GM12878 (cell line): ENCODE measurements around the gene BCL11A. TPM values are rescaled to one million over a fixed set of nuclear protein-coding genes. Genes with fewer than 3 reads are reported as not detected.

ENCODE experiments used
- ATAC-seq: fragments of 200-7000 bp; cut with Tn5 transposase; 3 replicates; pipeline ENCODE4 v1.9.1; 2020; ENCODE audit warnings: mild to moderate bottlenecking, moderate library complexity
- Bru-seq: library from RNA; stranded (reverse); fragments of 400-500 nt; gene quantifications from one replicate; lab custom pipeline; 2021; lab: Mats Ljungman, UMichigan
- BruChase-seq, 2 experiments: library from RNA; stranded (reverse); fragments of 400-500 nt; gene quantifications; one replicate each; lab custom pipeline; 2021; lab: Mats Ljungman, UMichigan
- BruUV-seq: library from RNA; stranded (reverse); fragments of 400-500 nt; replicated peaks from 2 replicates; lab custom pipeline; 2021; lab: Mats Ljungman, UMichigan
- CTCF ChIA-PET: fragments of 300-600 bp; sonication (Branson Sonifier 250); formaldehyde crosslinking; extraction: SDS; loops from one replicate; lab custom pipeline; 2021; ENCODE audit warnings: inconsistent platforms; lab: Yijun Ruan, JAX
- POLR2A ChIA-PET: fragments of 350-600 bp; formaldehyde crosslinking; extraction: SDS; loops from one replicate; lab custom pipeline; 2021; ENCODE audit warnings: inconsistent platforms; lab: Charles Lee
- RAD21 ChIA-PET: fragments of 300-600 bp; sonication (Branson Sonifier 250); formaldehyde crosslinking; loops from one replicate; lab custom pipeline; 2023; ENCODE audit warnings: antibody characterized with exemption; ENCODE audit not compliant: unreplicated experiment; lab: Charles Lee
- SMC1A ChIA-PET: fragments of 300-600 bp; sonication (Branson Sonifier 250); formaldehyde crosslinking; loops from one replicate; lab custom pipeline; 2023; ENCODE audit not compliant: unreplicated experiment, uncharacterized antibody; lab: Charles Lee
- DNase-seq: peaks from one replicate; pipeline ENCODE4 v3.0.0-alpha.2; 2011; ENCODE audit warnings: low read depth, low spot score
- FAIRE-seq: peaks from 3 replicates; lab custom pipeline; 2011; peaks lifted over from hg19 to GRCh38; lab: Jason Lieb, UNC
- H2AFZ ChIP-seq: 2 replicates; pipeline ENCODE4 v1.6.0; 2011; ENCODE audit warnings: low read depth, low read length, control low read depth; ENCODE audit not compliant: control insufficient read depth
- H3K27ac ChIP-seq: 2 replicates; pipeline ENCODE4 v1.5.1; 2011; ENCODE audit warnings: control low read depth; ENCODE audit not compliant: control insufficient read depth, insufficient read depth
- H3K27me3 ChIP-seq, 2 experiments: replicated peaks in 1 of 2; 2 replicates each; pipeline versions ENCODE4 v1.6.0 to v1.6.1; 2011; ENCODE audit warnings: low read length in 1 of 2; ENCODE audit not compliant: control insufficient read depth in 2 of 2, insufficient read depth in 2 of 2
- H3K36me3 ChIP-seq, 2 experiments: 2 replicates each; pipeline ENCODE4 v1.5.1; 2011; ENCODE audit warnings: low read length in 1 of 2; ENCODE audit not compliant: control insufficient read depth in 2 of 2, insufficient read depth in 2 of 2
- H3K4me1 ChIP-seq: 2 replicates; pipeline ENCODE4 v1.6.1; 2011; ENCODE audit warnings: mild to moderate bottlenecking, low read length, moderate library complexity, mixed read lengths; ENCODE audit not compliant: control insufficient read depth, insufficient read depth
- H3K4me2 ChIP-seq: 2 replicates; pipeline ENCODE4 v1.6.0; 2011; ENCODE audit warnings: control low read depth; ENCODE audit not compliant: control insufficient read depth, insufficient read depth
- H3K4me3 ChIP-seq: fragments of 200-600 bp; sonication (generic); 2 replicates; pipeline ENCODE4 v1.5.1; 2016
- H3K79me2 ChIP-seq: 2 replicates; pipeline ENCODE4 v1.6.0; 2011; ENCODE audit warnings: low read length; ENCODE audit not compliant: control insufficient read depth, insufficient read depth
- H3K9ac ChIP-seq: 2 replicates; pipeline ENCODE4 v1.8.0; 2011; ENCODE audit warnings: low read length, control low read depth, mixed read lengths; ENCODE audit not compliant: control insufficient read depth, insufficient read depth
- H3K9me3 ChIP-seq: replicated peaks from 3 replicates; pipeline ENCODE4 v1.5.1; 2011; ENCODE audit warnings: mild to moderate bottlenecking, low read length; ENCODE audit not compliant: control insufficient read depth, insufficient read depth
- H4K20me1 ChIP-seq: 2 replicates; pipeline ENCODE4 v1.6.0; 2011; ENCODE audit not compliant: control insufficient read depth, insufficient read depth
- CREB1 ChIP-seq: IDR thresholded peaks from 2 replicates; pipeline ENCODE4 v1.6.1; 2012; ENCODE audit warnings: low read depth, mild to moderate bottlenecking, inconsistent platforms
- CREM ChIP-seq: IDR thresholded peaks from 2 replicates; pipeline ENCODE4 v1.6.1; 2014; ENCODE audit warnings: antibody characterized with exemption, low read depth
- FOXK2 ChIP-seq: fragments of 450-650 bp; IDR thresholded peaks from 2 replicates; pipeline ENCODE4 v1.6.1; 2017; ENCODE audit warnings: mild to moderate bottlenecking, moderate library complexity
- HDAC6 ChIP-seq: fragments of 200-600 bp; sonication (generic); IDR thresholded peaks from one replicate; pipeline ENCODE4 v1.8.0; 2017; ENCODE audit warnings: antibody characterized with exemption; ENCODE audit not compliant: unreplicated experiment
- IKZF2 ChIP-seq, 2 experiments: fragments of 450-650 bp; IDR thresholded peaks; 2 replicates each; pipeline ENCODE4 v1.6.1; 2017; ENCODE audit warnings: mild to moderate bottlenecking in 2 of 2, moderate library complexity in 2 of 2
- JUND ChIP-seq: IDR thresholded peaks from 2 replicates; pipeline ENCODE4 v1.6.1; 2012; ENCODE audit warnings: low read depth, mild to moderate bottlenecking, low read length, improper control_type of control experiment, moderate library complexity
- NFIC ChIP-seq: IDR thresholded peaks from 2 replicates; pipeline ENCODE4 v1.6.1; 2012; ENCODE audit warnings: low read depth, mild to moderate bottlenecking, inconsistent platforms, low read length, moderate library complexity
- SMAD1 ChIP-seq: fragments of 450-650 bp; IDR thresholded peaks from 2 replicates; pipeline ENCODE4 v1.6.1; 2018; ENCODE audit warnings: mild to moderate bottlenecking, low read depth; ENCODE audit not compliant: partially characterized antibody
- SP1 ChIP-seq: IDR thresholded peaks from one replicate; pipeline ENCODE4 v1.6.1; 2011; ENCODE audit warnings: low read depth, low read length
- STAT3 ChIP-seq: IDR thresholded peaks from 2 replicates; pipeline ENCODE4 v1.6.1; 2011; ENCODE audit warnings: low read depth, low read length, improper control_type of control experiment
- TAF1 ChIP-seq: IDR thresholded peaks from 2 replicates; pipeline ENCODE4 v1.6.1; 2011; ENCODE audit warnings: mild to moderate bottlenecking, low read depth, low read length, borderline replicate concordance
- ZNF217 ChIP-seq: fragments of 450-650 bp; IDR thresholded peaks from 2 replicates; pipeline ENCODE4 v1.6.1; 2017; ENCODE audit warnings: antibody characterized with exemption, mild to moderate bottlenecking
- ZNF274 ChIP-seq: IDR thresholded peaks from one replicate; pipeline ENCODE4 v1.8.0; 2011; ENCODE audit not compliant: insufficient read length, insufficient read depth
- ZNF384 ChIP-seq: IDR thresholded peaks from 2 replicates; pipeline ENCODE4 v1.6.1; 2012; ENCODE audit warnings: low read depth, mild to moderate bottlenecking, low read length, improper control_type of control experiment, borderline replicate concordance
- WGBS: methylation state at CpG from one replicate; pipeline ENCODE4 v1.1.6; 2016; ENCODE audit warnings: low lambda C conversion rate; ENCODE audit not compliant: insufficient replicate concordance, insufficient coverage; ENCODE audit errors: missing lambda C conversion rate; 5-methylcytosine and 5-hydroxymethylcytosine counted together
- in situ Hi-C: fragments of 300-500 bp; cut with MboI; formaldehyde crosslinking; loops from 9 replicates; pipeline ENCODE4 v1.14.3; 2018; ENCODE audit warnings: mixed read lengths
- intact Hi-C: fragments of 100-400 bp; cut with micrococcal nuclease; formaldehyde crosslinking; loops from one replicate; pipeline ENCODE4 v1.14.2; 2022; ENCODE audit not compliant: unreplicated experiment
- long read RNA-seq, 2 experiments: library from polyadenylated mRNA; unstranded; transcript quantifications; one replicate each; pipeline ENCODE4 v2.0.0, GENCODE V29; 2019 to 2020
- polyA minus RNA-seq, 3 experiments: library from RNA; depleted of rRNA, polyadenylated mRNA; stranded (reverse); fragments of >200 nt; gene quantifications; 2 replicates each; pipeline ENCODE4 v1.2.3, GENCODE V29; 2011
- polyA plus RNA-seq, 11 experiments: library from polyadenylated mRNA; depleted of rRNA in 4 of 11; unstranded in 6 of 11; stranded (reverse) in 5 of 11; fragments of >200 nt; fragmentation: Nextera tagmentation in 4 of 11; fragmentation: Illumina TruSeq in 1 of 11; extraction: Ambion mirVana in 4 of 11; extraction: Trizol in 1 of 11; gene quantifications; 1 replicate in 1 of 11; 2 replicates in 10 of 11; pipeline versions ENCODE4 v1.2.1 to v1.2.3, GENCODE V29; 2011 to 2016; ENCODE audit warnings: inconsistent platforms in 2 of 11, missing spikeins in 2 of 11, low read depth in 1 of 11
- total RNA-seq, 4 experiments: library from RNA; depleted of rRNA in 3 of 4; stranded (reverse); fragments of >200 nt in 3 of 4; fragmentation: Illumina TruSeq in 1 of 4; extraction: Trizol in 1 of 4; gene quantifications; 2 replicates each; pipeline versions ENCODE4 v1.2.1 to v1.2.3, GENCODE V29; 2013 to 2021

The BCL11A gene
- total RNA-seq (2013; cell fraction: nucleolus; rRNA removed) = 2.6 and 3.2 TPM in 2 replicates
- total RNA-seq (2014; rRNA removed) (12.6 and 13.2 TPM in 2 replicates), total RNA-seq (2014; rRNA removed; fragmentation: Illumina TruSeq; extraction: Trizol) (9.4 and 11.1 TPM in 2 replicates), total RNA-seq (2021) (22.7 and 26.6 TPM in 2 replicates), polyA plus RNA-seq (2011; rRNA removed) (not detected in 2 replicates), polyA plus RNA-seq (2014; fragmentation: Illumina TruSeq; extraction: Trizol) (10.7 and 11.1 TPM in 2 replicates), polyA plus RNA-seq (2014; fragmentation: Nextera tagmentation; extraction: Ambion mirVana) (10 to 100 TPM in 1 of 2 experiments, 1 to 10 TPM in 1; 9.0 to 11.2 TPM), polyA plus RNA-seq (2014; rRNA removed) (7.5 and 8.1 TPM in 2 replicates), polyA plus RNA-seq (2016; fragmentation: Nextera tagmentation; extraction: Ambion mirVana) (1 to 10 TPM; 8.4 to 9.9 TPM), polyA minus RNA-seq (2011; rRNA and poly(A)+ RNA removed) (not detected in 2 replicates), Bru-seq, nascent RNA (percentile 49 among the genes with signal in this experiment), BruChase-seq, experiment 1, labeled RNA remaining after a 6-hour chase (percentile 43 among the genes with signal in this experiment), BruChase-seq, experiment 2, labeled RNA remaining after a 2-hour chase (percentile 43 among the genes with signal in this experiment)
- polyA plus RNA-seq (2011; ENCODE audit: low read depth) = 13.7 TPM
- not detected in 2 replicates for polyA plus RNA-seq (2011; cell fraction: cytosol; rRNA removed)
- not detected in 2 replicates for polyA plus RNA-seq (2011; cell fraction: nucleus; rRNA removed)
- polyA plus RNA-seq (2012) = 21.4 TPM in 2 replicates
- not detected in 2 replicates for polyA minus RNA-seq (2011; cell fraction: cytosol; rRNA and poly(A)+ RNA removed)
- polyA minus RNA-seq (2011; cell fraction: nucleus; rRNA and poly(A)+ RNA removed) = not detected in 2 replicates
- long read RNA-seq, experiment 1 = 0 reads
- long read RNA-seq, experiment 2 = 0 reads

DNA sequence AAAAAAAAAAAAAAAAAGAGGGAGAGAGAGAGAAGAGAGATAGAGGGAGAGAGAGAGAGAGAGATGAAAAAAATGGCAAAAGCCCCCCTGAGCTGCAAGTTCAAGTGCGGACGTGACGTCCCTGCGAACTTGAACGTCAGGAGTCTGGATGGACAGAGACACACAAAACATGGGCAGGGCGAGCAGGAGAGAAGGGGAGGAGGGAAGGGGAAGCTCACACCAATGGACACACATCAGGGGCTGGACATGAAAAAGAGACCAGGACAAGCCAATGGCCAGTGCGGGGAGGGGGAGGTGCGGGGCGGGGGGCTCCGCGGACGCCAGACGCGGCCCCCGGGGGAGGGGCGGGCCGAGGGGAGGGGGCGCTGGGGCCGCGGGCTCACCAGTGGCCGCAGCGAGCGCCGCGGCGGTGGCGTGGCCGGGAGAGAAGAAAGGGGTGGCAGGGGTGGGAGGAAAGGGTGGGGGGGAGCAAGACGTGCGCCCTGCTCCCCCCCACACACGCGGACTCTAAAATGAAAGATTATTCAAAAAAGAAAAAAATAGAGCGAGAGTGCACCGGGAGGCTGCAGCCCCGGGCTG, at the start of gene BCL11A:
Gene BCL11A, minus strand, starts transcription at position 160 of the 579 bp plus-strand sequence. CDS start 384 bp downstream, outside the sequence.
- Histone ChIP-seq H2AFZ (peak within 1 kb of the TSS; percentile 79), H4K20me1 (no peaks in the 10 kb centered on the region), H3K9ac (peak within 1 kb of the TSS; percentile 88), H3K79me2 (peaks cover 53% of the 10 kb centered on the region), H3K27me3 (peaks cover 3 to 5% of the 10 kb centered on the region in 2 experiments; a peak in 3 of 4 replicates), H3K4me1 (no peaks in the 10 kb centered on the region), H3K27ac (peak within 1 kb of the TSS; percentile 89), H3K4me3 (peak within 1 kb of the TSS; percentile 92), H3K4me2 (peak within 1 kb of the TSS; percentile 97), H3K9me3 (no peaks in the 10 kb centered on the region), H3K36me3 (no peaks in the 10 kb centered on the region)
- TF ChIP-seq ZNF217 (no peak), ZNF384 (peak; percentile 65), SMAD1 (no peak), NFIC (no peak), JUND (no peak), FOXK2 (no peak), STAT3 (no peak), SP1 (peak; percentile 13), TAF1 (0 out of 2 replicates have a peak, but pooled peaks have one; percentile 12), IKZF2 (IDR thresholded peaks at IDR 0.05) (no peak), CREB1 (peak; percentile 78; the same call in 1 of the 2 replicates), ZNF274 (no peak), HDAC6 (no peak), CREM (0 out of 2 replicates have a peak, but pooled peaks have one; percentile 30)
- in situ Hi-C loops (no loop called here), intact Hi-C loops (loop anchor here (5.0 to 10.0 kb wide), 6 partner anchors 241 to 1789 kb away; no protein-coding TSS in a partner anchor)
- no peak for FAIRE-seq
- ChIA-PET POLR2A (no interaction called here), SMC1A (no interaction called here), RAD21 (no interaction called here), CTCF (no interaction called here)
- no TSS peak for BruUV-seq
- no peak for ATAC-seq
- 1% methylated on average over 14 of the region's 35 CpGs for WGBS
- DNase-seq = no peak
